ENCODE measurements around the gene DPEP1.

DNA sequence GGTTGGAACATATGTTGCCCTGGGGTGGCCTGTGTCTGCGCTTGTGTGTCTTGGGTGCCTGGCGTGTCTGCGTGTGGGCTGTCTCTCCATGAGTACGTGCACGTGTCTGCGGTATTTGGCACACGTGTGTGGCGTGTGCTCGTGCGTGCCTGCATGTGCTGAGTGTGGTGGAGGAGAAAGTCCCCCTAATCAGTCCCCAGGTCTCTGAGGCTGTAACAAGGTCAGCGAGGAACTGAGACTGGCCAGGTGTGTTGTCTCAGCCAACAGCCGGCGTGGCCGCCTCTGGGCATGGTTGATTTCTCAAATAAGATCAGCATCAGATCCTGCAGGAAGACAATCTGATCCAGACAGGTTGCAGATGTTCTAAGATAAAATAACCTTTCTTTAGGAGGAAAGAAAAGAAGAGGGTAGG, 41.4 kb upstream of the DPEP1 start:
- TF ChIP-seq CTCF (IDR thresholded peaks at IDR 0.05): no peak
- no peak for TF ChIP-seq EZH2 (IDR thresholded peaks at IDR 0.05)
